ENCODE data around the gene HDAC1.
"Not testable (repeated sequence)": the region's sequence is repeated elsewhere in the genome, so short reads cannot be mapped to it uniquely, and the experiment has no call there.

Gene HDAC1

DNA sequence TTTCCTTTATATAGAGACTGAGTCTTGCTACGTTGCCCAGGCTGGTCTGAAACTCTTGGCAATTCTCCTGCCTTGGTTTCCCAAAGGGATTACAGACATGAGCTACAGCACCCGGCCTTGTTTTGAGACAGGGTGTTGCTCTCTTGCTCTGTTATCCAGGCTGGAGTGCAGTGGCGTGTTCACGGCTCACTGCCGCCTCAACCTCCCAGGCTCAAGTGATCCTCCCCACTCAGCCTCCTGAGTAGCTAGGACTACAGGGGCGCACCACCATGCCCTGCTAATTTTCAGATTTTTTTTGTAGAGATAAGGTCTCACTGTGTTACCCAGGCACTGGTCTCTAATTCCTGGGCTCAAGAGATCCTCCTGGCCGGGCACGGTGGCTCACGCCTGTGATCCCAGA, 26.0 kb upstream of the HDAC1 start:
- Mint-ChIP-seq H3K27ac (peak overlapping the region; percentile 86), H3K9me3 (no peaks in the 10 kb centered on the region), H3K4me1 (ENCODE audit: low read depth) (peaks cover 32% of the 10 kb centered on the region), H3K4me3 (peak overlapping the region; percentile 29), H3K36me3 (ENCODE audit: low read depth) (peaks cover 20% of the 10 kb centered on the region), H3K27me3 (ENCODE audit: low read depth) (no peaks in the 10 kb centered on the region)

DNA sequence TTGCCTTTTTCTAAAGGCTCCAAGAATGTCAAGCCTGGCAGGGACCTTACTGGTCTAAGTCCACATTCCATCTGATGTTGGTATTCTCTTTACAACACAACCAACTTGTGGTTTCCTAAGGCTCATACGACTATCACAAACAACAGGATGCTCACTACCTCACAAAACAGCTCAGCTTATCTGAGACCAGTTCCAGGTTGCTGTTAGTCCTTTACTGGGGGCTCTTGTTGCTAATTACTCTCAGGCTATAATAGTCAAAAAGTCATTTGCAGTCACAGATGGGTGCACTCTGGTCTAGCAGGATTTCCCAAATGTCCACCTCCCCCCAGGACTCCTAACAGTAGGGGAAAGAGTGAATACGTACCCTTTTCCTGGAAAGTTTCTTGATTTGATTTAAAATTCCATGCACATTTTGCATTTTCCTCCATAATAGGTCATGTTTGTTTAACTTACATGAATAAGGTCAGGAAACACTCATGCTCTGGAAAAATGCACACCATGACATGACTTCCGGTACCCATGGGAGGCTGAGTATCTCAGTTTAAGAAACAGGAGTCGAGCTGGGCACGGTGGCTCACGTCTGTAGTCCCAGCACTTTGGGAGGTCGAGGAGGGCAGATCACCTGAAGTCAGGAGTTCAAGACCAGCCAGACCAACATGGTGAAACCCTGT, 24.8 kb upstream of the HDAC1 start:
- peaks cover 27% of the 10 kb centered on the region for H3K36me3 Mint-ChIP-seq (ENCODE audit: low read depth)
- H3K4me3 Mint-ChIP-seq = peak overlapping the region; percentile 86
- no peaks in the 10 kb centered on the region for H3K9me3 Mint-ChIP-seq
- H3K27ac Mint-ChIP-seq = peak overlapping the region; percentile 98
- H3K4me1 Mint-ChIP-seq (ENCODE audit: low read depth) = peaks cover 39% of the 10 kb centered on the region
- H3K27me3 Mint-ChIP-seq (ENCODE audit: low read depth) = no peaks in the 10 kb centered on the region

DNA sequence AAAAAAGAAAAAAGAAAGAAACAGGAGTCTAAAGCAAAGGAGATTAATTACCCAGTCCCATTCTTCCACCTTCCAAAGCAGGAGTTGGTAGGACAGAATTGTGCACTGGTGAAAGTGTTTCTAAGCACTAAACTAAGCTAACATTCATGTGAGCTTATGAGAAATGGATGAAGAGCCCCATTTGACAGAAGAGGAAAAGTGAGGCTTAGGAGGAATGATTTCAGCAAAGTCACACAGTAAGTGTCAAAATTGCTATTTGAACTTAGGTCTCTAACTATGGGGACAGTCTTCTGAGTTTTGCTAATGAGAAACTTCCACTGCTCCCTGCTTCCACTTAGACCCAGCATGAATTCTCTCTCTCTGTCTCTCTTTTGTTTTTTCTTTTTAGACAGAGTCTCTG, 22.1 kb upstream of the HDAC1 start:
- H3K27ac Mint-ChIP-seq = peak overlapping the region; percentile 55
- no peaks in the 10 kb centered on the region for H3K27me3 Mint-ChIP-seq (ENCODE audit: low read depth)
- H3K36me3 Mint-ChIP-seq (ENCODE audit: low read depth) = peaks cover 42% of the 10 kb centered on the region
- no peaks in the 10 kb centered on the region for H3K9me3 Mint-ChIP-seq
- H3K4me1 Mint-ChIP-seq (ENCODE audit: low read depth) = peaks cover 50% of the 10 kb centered on the region
- H3K4me3 Mint-ChIP-seq = no peak overlapping the region

DNA sequence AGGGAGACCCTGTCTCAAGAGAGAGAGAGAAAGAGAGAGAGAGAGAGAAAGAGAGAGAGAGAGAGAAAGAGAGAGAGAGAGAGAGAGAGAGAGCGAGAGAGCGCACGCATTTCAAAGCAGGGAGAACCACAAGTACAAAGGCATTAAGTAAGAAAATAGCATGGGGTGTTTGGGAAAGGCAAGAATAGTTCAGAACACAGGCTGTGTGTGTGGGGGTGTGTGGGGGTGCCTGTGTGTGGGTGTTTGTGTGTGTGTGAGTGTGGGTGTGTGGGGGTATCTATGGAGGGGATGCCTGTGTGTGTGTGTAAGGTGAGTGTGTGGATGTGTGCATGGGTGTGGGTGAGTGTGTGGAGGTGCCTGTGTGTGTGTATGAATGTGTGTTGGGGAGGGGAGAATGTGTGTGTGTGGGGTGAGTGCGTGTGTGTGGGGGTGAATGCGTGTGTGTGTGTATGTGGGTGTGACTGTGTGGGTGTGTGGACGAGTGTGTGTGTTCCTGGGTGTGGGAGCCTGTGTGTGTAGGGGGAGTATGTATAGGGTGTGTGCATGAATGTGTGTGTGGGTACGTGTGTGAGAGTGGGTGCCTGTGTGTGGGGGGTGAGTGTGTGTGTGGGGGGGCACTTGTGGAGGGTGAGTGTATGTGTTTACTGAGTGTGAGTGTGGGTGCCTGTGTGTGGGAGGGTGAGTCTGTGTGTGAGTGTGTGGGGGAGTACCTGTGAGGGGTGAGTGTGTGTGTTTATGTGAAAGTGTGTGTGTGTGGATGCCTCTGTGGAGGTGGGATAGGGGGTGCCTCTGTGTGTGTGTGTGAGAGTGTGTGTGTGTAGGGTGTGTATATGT, 19.1 kb upstream of the HDAC1 start:
- Mint-ChIP-seq H3K36me3 (ENCODE audit: low read depth) (peaks cover 47% of the 10 kb centered on the region), H3K27me3 (ENCODE audit: low read depth) (no peaks in the 10 kb centered on the region), H3K9me3 (no peaks in the 10 kb centered on the region), H3K4me3 (peak overlapping the region; percentile 58), H3K4me1 (ENCODE audit: low read depth) (peaks cover 44% of the 10 kb centered on the region), H3K27ac (peak overlapping the region; percentile 86)

DNA sequence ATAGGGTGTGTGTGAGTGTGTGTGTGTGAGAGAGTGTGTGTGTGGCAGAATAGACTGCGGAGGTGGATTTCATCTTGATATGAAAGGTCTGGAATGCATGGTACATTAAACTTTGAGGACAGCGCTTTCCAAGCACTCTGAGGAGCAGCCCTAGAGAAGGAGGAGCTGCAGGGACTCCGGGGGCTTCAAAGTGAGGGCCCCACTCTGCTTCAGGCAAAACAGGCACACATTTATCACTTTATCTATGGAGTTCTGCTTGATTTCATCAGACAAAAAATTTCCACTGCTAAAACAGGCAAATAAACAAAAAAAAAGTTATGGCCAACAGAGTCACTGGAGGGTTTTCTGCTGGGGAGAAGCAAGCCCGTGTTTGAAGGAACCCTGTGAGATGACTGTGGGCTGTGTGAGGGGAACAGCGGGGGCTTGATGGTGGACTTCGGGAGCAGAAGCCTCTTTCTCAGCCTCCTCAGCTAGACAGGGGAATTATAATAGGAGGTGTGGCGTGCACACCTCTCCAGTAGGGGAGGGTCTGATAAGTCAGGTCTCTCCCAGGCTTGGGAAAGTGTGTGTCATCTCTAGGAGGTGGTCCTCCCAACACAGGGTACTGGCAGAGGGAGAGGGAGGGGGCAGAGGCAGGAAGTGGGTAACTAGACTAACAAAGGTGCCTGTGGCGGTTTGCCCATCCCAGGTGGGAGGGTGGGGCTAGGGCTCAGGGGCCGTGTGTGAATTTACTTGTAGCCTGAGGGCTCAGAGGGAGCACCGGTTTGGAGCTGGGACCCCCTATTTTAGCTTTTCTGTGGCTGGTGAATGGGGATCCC, 18.3 kb upstream of the HDAC1 start:
- peaks cover 46% of the 10 kb centered on the region for H3K4me1 Mint-ChIP-seq (ENCODE audit: low read depth)
- peak overlapping the region; percentile 58 for H3K4me3 Mint-ChIP-seq
- H3K27me3 Mint-ChIP-seq (ENCODE audit: low read depth) = no peaks in the 10 kb centered on the region
- H3K36me3 Mint-ChIP-seq (ENCODE audit: low read depth) = peaks cover 50% of the 10 kb centered on the region
- H3K27ac Mint-ChIP-seq = peak overlapping the region; percentile 86
- no peaks in the 10 kb centered on the region for H3K9me3 Mint-ChIP-seq

DNA sequence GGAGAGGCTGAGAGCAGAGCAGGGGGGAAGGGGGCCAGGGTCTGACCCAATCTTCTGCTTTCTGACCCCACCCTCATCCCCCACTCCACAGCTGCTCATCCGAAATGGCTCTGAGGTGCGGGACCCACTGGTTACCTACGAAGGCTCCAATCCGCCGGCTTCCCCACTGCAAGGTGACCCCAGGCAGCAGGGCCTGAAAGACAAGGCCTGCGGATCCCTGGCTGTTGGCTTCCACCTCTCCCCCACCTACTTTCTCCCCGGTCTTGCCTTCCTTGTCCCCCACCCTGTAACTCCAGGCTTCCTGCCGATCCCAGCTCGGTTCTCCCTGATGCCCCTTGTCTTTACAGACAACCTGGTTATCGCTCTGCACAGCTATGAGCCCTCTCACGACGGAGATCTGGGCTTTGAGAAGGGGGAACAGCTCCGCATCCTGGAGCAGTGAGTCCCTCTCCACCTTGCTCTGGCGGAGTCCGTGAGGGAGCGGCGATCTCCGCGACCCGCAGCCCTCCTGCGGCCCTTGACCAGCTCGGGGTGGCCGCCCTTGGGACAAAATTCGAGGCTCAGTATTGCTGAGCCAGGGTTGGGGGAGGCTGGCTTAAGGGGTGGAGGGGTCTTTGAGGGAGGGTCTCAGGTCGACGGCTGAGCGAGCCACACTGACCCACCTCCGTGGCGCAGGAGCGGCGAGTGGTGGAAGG, 17.1 kb upstream of the HDAC1 start:
- Mint-ChIP-seq H3K27me3 (ENCODE audit: low read depth) (no peaks in the 10 kb centered on the region), H3K4me1 (ENCODE audit: low read depth) (peaks cover 47% of the 10 kb centered on the region), H3K4me3 (no peak overlapping the region), H3K27ac (peak overlapping the region; percentile 86), H3K9me3 (no peaks in the 10 kb centered on the region), H3K36me3 (ENCODE audit: low read depth) (peaks cover 58% of the 10 kb centered on the region)

DNA sequence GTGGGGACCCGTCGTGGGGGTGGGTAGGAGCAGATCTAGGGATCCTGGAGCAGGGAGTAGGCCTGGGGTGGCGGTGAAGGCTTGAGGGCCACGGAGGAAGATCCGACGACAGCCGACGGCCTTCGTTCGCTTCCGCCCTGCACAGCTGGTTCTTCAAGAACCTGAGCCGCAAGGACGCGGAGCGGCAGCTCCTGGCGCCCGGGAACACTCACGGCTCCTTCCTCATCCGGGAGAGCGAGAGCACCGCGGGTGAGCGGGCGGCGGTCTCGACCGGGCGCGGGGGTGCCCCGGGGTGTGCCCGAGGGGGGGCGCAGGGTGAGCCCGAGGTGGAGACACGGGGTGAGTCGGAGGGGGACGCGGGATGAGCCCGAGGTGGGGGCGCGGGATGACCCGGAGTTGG, 16.5 kb upstream of the HDAC1 start:
- Mint-ChIP-seq H3K4me1 (ENCODE audit: low read depth) (peaks cover 47% of the 10 kb centered on the region), H3K27ac (peak overlapping the region; percentile 49)

DNA sequence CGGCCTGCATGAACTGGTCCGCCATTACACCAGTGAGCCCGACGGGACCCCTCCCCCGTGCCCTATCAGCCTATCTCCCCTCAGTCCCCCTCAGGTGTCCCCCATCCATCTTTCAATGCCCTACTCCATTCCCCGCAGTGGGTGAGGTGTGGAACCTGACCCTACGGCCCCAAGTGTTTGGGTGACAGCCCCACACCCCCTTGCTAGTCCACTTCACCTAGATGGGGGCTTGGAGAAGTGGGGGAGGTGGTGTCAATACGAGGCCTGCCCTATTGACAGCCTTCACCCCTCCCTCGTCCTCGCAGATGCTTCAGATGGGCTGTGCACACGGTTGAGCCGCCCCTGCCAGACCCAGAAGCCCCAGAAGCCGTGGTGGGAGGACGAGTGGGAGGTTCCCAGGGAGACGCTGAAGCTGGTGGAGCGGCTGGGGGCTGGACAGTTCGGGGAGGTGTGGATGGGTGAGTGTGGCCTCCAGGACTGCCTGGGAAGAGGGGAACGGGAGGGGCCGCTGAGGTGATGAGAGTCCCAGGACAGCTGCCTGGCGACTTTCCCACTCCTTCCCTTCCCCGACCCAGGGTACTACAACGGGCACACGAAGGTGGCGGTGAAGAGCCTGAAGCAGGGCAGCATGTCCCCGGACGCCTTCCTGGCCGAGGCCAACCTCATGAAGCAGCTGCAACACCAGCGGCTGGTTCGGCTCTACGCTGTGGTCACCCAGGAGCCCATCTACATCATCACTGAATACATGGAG, 15.7 kb upstream of the HDAC1 start:
- Mint-ChIP-seq H3K4me1 (ENCODE audit: low read depth) (peaks cover 45% of the 10 kb centered on the region), H3K27me3 (ENCODE audit: low read depth) (no peaks in the 10 kb centered on the region), H3K36me3 (ENCODE audit: low read depth) (peaks cover 54% of the 10 kb centered on the region), H3K4me3 (no peak overlapping the region), H3K9me3 (no peaks in the 10 kb centered on the region), H3K27ac (peak overlapping the region; percentile 17)

More for the DNA sequence above, 16.5 kb upstream of the HDAC1 start:
- Mint-ChIP-seq H3K4me3 (no peak overlapping the region), H3K9me3 (no peaks in the 10 kb centered on the region), H3K36me3 (ENCODE audit: low read depth) (peaks cover 56% of the 10 kb centered on the region), H3K27me3 (ENCODE audit: low read depth) (no peaks in the 10 kb centered on the region)

DNA sequence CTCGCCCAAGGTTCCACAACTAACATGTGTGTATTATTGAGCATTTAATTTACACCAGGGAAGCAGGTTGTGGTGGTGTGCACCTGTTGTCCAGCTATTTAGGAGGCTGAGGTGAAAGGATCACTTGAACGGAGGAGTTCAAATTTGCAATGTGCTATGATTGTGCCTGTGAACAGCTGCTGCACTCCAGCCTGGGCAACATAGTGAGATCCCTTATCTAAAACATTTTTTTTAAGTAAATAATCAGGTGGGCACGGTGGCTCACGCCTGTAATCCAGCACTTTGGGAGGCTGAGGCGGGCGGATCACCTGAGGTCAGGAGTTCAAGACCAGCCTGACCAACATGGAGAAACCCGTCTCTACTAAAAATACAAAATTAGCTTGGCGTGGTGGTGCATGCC, 7.1 kb upstream of the HDAC1 start:
- H3K4me1 Mint-ChIP-seq (ENCODE audit: low read depth); H3K27ac Mint-ChIP-seq; H3K9me3 Mint-ChIP-seq; H3K27me3 Mint-ChIP-seq (ENCODE audit: low read depth); H3K4me3 Mint-ChIP-seq: not testable (repeated sequence)
- H3K36me3 Mint-ChIP-seq (ENCODE audit: low read depth) = peaks cover 27% of the 10 kb centered on the region

DNA sequence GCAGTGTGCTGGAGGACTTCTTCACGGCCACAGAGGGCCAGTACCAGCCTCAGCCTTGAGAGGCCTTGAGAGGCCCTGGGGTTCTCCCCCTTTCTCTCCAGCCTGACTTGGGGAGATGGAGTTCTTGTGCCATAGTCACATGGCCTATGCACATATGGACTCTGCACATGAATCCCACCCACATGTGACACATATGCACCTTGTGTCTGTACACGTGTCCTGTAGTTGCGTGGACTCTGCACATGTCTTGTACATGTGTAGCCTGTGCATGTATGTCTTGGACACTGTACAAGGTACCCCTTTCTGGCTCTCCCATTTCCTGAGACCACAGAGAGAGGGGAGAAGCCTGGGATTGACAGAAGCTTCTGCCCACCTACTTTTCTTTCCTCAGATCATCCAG, 6.2 kb upstream of the HDAC1 start:
- Mint-ChIP-seq H3K4me1 (ENCODE audit: low read depth) (peaks cover 3% of the 10 kb centered on the region), H3K27ac (no peak overlapping the region), H3K4me3 (no peak overlapping the region), H3K27me3 (ENCODE audit: low read depth) (no peaks in the 10 kb centered on the region), H3K36me3 (ENCODE audit: low read depth) (peaks cover 27% of the 10 kb centered on the region), H3K9me3 (no peaks in the 10 kb centered on the region)

DNA sequence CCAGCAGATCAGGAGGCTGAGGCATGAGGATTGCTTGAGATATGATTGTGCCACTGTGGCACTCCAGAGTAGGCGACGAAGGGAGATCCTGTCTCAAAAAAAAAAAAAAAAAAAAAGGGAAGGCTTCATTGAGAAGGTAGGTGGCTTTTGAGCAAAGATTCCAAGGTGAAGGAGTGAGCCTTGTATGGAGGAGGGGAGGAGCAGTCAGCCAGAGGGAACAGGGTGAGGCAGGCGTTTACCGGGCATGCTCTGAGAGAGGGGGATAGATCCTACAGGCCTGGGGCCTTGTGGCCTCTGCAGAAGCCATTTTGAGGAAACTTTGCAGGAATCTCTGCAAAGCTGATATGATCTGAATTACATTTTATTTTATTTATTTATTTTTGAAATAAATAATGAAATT, 5.1 kb upstream of the HDAC1 start:
- H3K4me3 Mint-ChIP-seq = no peak overlapping the region
- H3K36me3 Mint-ChIP-seq (ENCODE audit: low read depth) = peaks cover 25% of the 10 kb centered on the region
- H3K27ac Mint-ChIP-seq = peak overlapping the region; percentile 36
- peaks cover 7% of the 10 kb centered on the region for H3K4me1 Mint-ChIP-seq (ENCODE audit: low read depth)
- H3K27me3 Mint-ChIP-seq (ENCODE audit: low read depth) = no peaks in the 10 kb centered on the region
- H3K9me3 Mint-ChIP-seq = no peaks in the 10 kb centered on the region

DNA sequence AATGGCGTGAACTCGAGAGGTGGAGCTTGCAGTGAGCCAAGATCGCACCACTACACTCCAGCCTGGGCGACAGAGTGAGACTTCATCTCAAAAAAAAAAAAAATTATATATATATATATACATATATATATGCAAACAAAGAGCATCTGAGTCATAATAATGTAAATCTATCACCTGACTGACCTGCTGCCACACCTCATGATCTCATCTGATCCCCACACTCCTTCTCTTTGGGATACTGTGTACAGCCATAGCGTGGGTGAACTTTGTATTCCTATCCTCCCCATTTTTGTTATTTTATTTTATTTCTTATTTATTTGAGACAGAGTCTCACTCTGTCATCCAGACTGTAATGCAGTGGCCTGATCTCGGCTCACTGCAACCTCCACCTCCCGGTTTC, 2.6 kb upstream of the HDAC1 start:
- H3K27ac Mint-ChIP-seq = no peak overlapping the region
- no peaks in the 10 kb centered on the region for H3K9me3 Mint-ChIP-seq
- H3K36me3 Mint-ChIP-seq (ENCODE audit: low read depth) = peaks cover 27% of the 10 kb centered on the region
- H3K4me3 Mint-ChIP-seq = no peak overlapping the region
- H3K27me3 Mint-ChIP-seq (ENCODE audit: low read depth) = no peaks in the 10 kb centered on the region
- peaks cover 12% of the 10 kb centered on the region for H3K4me1 Mint-ChIP-seq (ENCODE audit: low read depth)

DNA sequence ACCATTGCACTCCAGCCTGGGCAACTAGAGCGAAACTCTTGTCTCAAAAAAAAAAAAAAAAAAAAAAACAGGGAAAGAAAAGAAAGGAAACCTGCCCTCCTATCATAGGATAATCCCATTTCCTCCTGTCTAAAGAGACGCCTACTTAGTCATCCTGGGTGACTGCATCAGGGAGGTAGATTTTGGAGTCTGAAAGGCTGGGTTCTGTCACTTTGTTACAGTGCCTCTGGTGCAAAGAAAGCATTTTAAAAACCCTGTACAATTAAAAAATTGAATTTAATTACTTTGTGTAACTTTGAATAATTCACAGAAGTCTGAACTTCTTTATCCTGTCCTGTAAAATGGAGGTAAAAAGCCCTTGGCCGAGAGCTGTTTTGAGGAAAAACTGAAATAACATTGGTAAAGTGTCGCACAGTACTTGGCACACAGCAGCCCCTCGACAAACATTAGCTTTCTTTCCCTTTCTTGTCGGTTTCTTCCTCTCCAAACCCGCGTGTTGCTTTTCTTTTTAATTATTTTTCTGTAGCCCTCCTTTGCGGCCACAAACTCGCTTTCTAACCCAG, 657 bp upstream of the HDAC1 start:
- peaks cover 26% of the 10 kb centered on the region for H3K36me3 Mint-ChIP-seq (ENCODE audit: low read depth)
- H3K27ac Mint-ChIP-seq = peak overlapping the region; percentile 94
- peaks cover 27% of the 10 kb centered on the region for H3K4me1 Mint-ChIP-seq (ENCODE audit: low read depth)
- peak overlapping the region; percentile 97 for H3K4me3 Mint-ChIP-seq
- H3K27me3 Mint-ChIP-seq (ENCODE audit: low read depth) = no peaks in the 10 kb centered on the region
- no peaks in the 10 kb centered on the region for H3K9me3 Mint-ChIP-seq

All from T-helper 1 cell treated with Interleukin-12 subunit alpha and Interleukin-12 subunit beta and Interleukin-4 antibody, amounts not matched to agents 30 μg/mL and 1 μg/mL, for 36 hours (primary cell).